Measurements from ENCODE around the gene GSG1L. TPM values are rescaled to one million over a fixed set of nuclear protein-coding genes. Genes with fewer than 3 reads are reported as not detected.

Gene GSG1L
- total RNA-seq, 1 experiment from 2014 or later: not detected

- no peak overlapping the region for H2AFZ ChIP-seq
- H3F3A ChIP-seq (ENCODE audit: insufficient read depth, low read depth): no peaks in the 10 kb centered on the region
- no peaks in the 10 kb centered on the region for H3K9me3 ChIP-seq (ENCODE audit: insufficient read depth, low read depth)
- CTCF ChIA-PET: no interaction called here
- no TSS peak for BruUV-seq (replicated peaks)
- no peaks in the 10 kb centered on the region for H3K9me2 ChIP-seq (ENCODE audit: insufficient read depth)
- no peaks in the 10 kb centered on the region for H3K36me3 ChIP-seq (ENCODE audit: low read depth)
- H3K27me3 ChIP-seq (ENCODE audit: insufficient read depth, low read depth): no peaks in the 10 kb centered on the region
- intact Hi-C loops (cut with micrococcal nuclease; ENCODE audit: unreplicated experiment): no loop called here
- H3K4me2 ChIP-seq: no peak overlapping the region
- POLR2A ChIA-PET (ENCODE audit: unreplicated experiment): no interaction called here
- no peak overlapping the region for H3K4me3 ChIP-seq
- peaks cover 10% of the 10 kb centered on the region for H3K4me1 ChIP-seq (replicated peaks; ENCODE audit: insufficient read depth)
- peaks cover 3% of the 10 kb centered on the region for H4K20me1 ChIP-seq (ENCODE audit: insufficient read depth)
- no peak for DNase-seq
- TF ChIP-seq CTCF (conservative IDR thresholded peaks at IDR 0.05) (no peak), EZH2 (IDR thresholded peaks at IDR 0.05; ENCODE audit: low read depth) (no peak)
- H3K79me2 ChIP-seq (ENCODE audit: low read depth): no peaks in the 10 kb centered on the region
- H3K27ac ChIP-seq: no peak overlapping the region
Measured at GRCh38 chr16:27751233-27751632, 312.3 kb downstream of the GSG1L start.

GRCh38 chr16:27749946-27750345, 313.6 kb downstream of the GSG1L start:
- Histone ChIP-seq H3K4me2 (no peak overlapping the region), H3K4me1 (replicated peaks; ENCODE audit: insufficient read depth) (peaks cover 10% of the 10 kb centered on the region), H3K27ac (no peak overlapping the region), H3K4me3 (no peak overlapping the region), H3F3A (ENCODE audit: insufficient read depth, low read depth) (no peaks in the 10 kb centered on the region), H3K9me2 (ENCODE audit: insufficient read depth) (no peaks in the 10 kb centered on the region), H2AFZ (no peak overlapping the region), H3K79me2 (ENCODE audit: low read depth) (no peaks in the 10 kb centered on the region), H3K27me3 (ENCODE audit: insufficient read depth, low read depth) (no peaks in the 10 kb centered on the region), H4K20me1 (ENCODE audit: insufficient read depth) (peaks cover 3% of the 10 kb centered on the region), H3K36me3 (ENCODE audit: low read depth) (no peaks in the 10 kb centered on the region), H3K9me3 (ENCODE audit: insufficient read depth, low read depth) (no peaks in the 10 kb centered on the region)
- ChIA-PET CTCF (no interaction called here), POLR2A (ENCODE audit: unreplicated experiment) (no interaction called here)
- intact Hi-C loops (cut with micrococcal nuclease; ENCODE audit: unreplicated experiment): loop anchor here (1.0 kb wide), 2 partner anchors 20 to 33 kb away; no protein-coding TSS in a partner anchor
- no peak for DNase-seq
- BruUV-seq (replicated peaks): no TSS peak
- TF ChIP-seq EZH2 (IDR thresholded peaks at IDR 0.05; ENCODE audit: low read depth) (no peak), CTCF (conservative IDR thresholded peaks at IDR 0.05) (no peak)

GRCh38 chr16:27749547-27749875, 314.0 kb downstream of the GSG1L start:
- intact Hi-C loops (cut with micrococcal nuclease; ENCODE audit: unreplicated experiment): loop anchor here (1.0 kb wide), 2 partner anchors 21 to 32 kb away; no protein-coding TSS in a partner anchor

More at GRCh38 chr16:27749547-27749875, 314.0 kb downstream of the GSG1L start:
- H3K4me3 ChIP-seq: no peak overlapping the region
- no peak overlapping the region for H2AFZ ChIP-seq
- H3K36me3 ChIP-seq (ENCODE audit: low read depth): no peaks in the 10 kb centered on the region
- H3K9me2 ChIP-seq (ENCODE audit: insufficient read depth): no peaks in the 10 kb centered on the region
- ChIA-PET POLR2A (ENCODE audit: unreplicated experiment) (no interaction called here), CTCF (no interaction called here)
- H3K79me2 ChIP-seq (ENCODE audit: low read depth): no peaks in the 10 kb centered on the region
- H3K4me1 ChIP-seq (replicated peaks; ENCODE audit: insufficient read depth): peaks cover 10% of the 10 kb centered on the region
- no peaks in the 10 kb centered on the region for H3K9me3 ChIP-seq (ENCODE audit: insufficient read depth, low read depth)
- TF ChIP-seq CTCF (conservative IDR thresholded peaks at IDR 0.05) (no peak), EZH2 (IDR thresholded peaks at IDR 0.05; ENCODE audit: low read depth) (no peak)
- no peak overlapping the region for H3K27ac ChIP-seq
- no peaks in the 10 kb centered on the region for H3F3A ChIP-seq (ENCODE audit: insufficient read depth, low read depth)
- no peak overlapping the region for H3K4me2 ChIP-seq
- DNase-seq: no peak
- H4K20me1 ChIP-seq (ENCODE audit: insufficient read depth): peaks cover 3% of the 10 kb centered on the region
- no peaks in the 10 kb centered on the region for H3K27me3 ChIP-seq (ENCODE audit: insufficient read depth, low read depth)
- no TSS peak for BruUV-seq (replicated peaks)

Data from PC-9 (cell line).